HG02973 (cell line): Measurements from ENCODE around the gene SH3RF3.
"Not testable (repeated sequence)": the region's sequence is repeated elsewhere in the genome, so short reads cannot be mapped to it uniquely, and the experiment has no call there.

Experiments
- ATAC-seq: cut with Tn5 transposase; IDR thresholded peaks from one replicate; pipeline ENCODE4 v1.9.1; 2021; ENCODE audit warnings: moderate library complexity; ENCODE audit not compliant: unreplicated experiment

Gene SH3RF3

GRCh38 chr2:109117780-109118179 lies 11.2 kb upstream of the SH3RF3 start:
- ATAC-seq: no peak

GRCh38 chr2:109118321-109118720 lies 10.7 kb upstream of the SH3RF3 start:
- ATAC-seq: no peak

GRCh38 chr2:109120166-109120565 lies 8.8 kb upstream of the SH3RF3 start:
- no peak for ATAC-seq

GRCh38 chr2:109120686-109121085 lies 8.3 kb upstream of the SH3RF3 start:
- not testable (repeated sequence) for ATAC-seq

GRCh38 chr2:109123586-109124201 lies 5.3 kb upstream of the SH3RF3 start:
- no peak for ATAC-seq

GRCh38 chr2:109124982-109125592 lies 3.9 kb upstream of the SH3RF3 start:
- ATAC-seq: no peak

- no peak for ATAC-seq
Measured at GRCh38 chr2:109125593-109126500, 3.2 kb upstream of the SH3RF3 start.

- no peak for ATAC-seq
Measured at GRCh38 chr2:109126501-109126860, 2.5 kb upstream of the SH3RF3 start.

- no peak for ATAC-seq
Measured at GRCh38 chr2:109127556-109127955, 1.4 kb upstream of the SH3RF3 start.

GRCh38 chr2:109128048-109128615 lies 873 bp upstream of the SH3RF3 start:
- ATAC-seq: no peak

GRCh38 chr2:109129356-109129920 lies 433 bp downstream of the SH3RF3 start:
- ATAC-seq: no peak

- no peak for ATAC-seq
Measured at GRCh38 chr2:109129921-109130722, 1.1 kb downstream of the SH3RF3 start.

GRCh38 chr2:109130723-109130995 lies 1.7 kb downstream of the SH3RF3 start:
- ATAC-seq: no peak

GRCh38 chr2:109131777-109132176 lies 2.8 kb downstream of the SH3RF3 start:
- no peak for ATAC-seq

- no peak for ATAC-seq
Measured at GRCh38 chr2:109132626-109133025, 3.6 kb downstream of the SH3RF3 start.

GRCh38 chr2:109133746-109134145 lies 4.7 kb downstream of the SH3RF3 start:
- no peak for ATAC-seq

GRCh38 chr2:109134741-109135358 lies 5.8 kb downstream of the SH3RF3 start:
- ATAC-seq: no peak

- no peak for ATAC-seq
Measured at GRCh38 chr2:109135359-109136197, 6.6 kb downstream of the SH3RF3 start.

GRCh38 chr2:109136542-109136941 lies 7.5 kb downstream of the SH3RF3 start:
- ATAC-seq: no peak
